Tibial artery (tissue), 4 donors: ENCODE results near the gene PRDM16.

Experiments
- DNase-seq, 2 donors: peaks; one replicate each; pipeline ENCODE4 v3.0.0-alpha.2; 2019
- H3K27ac ChIP-seq, 2 donors: fragments of 200-600 bp; sonication (generic) in 1 of 2; 1 replicate in 1 of 2; 2 replicates in 1 of 2; pipeline ENCODE4 v1.5.1; 2018 to 2019; ENCODE audit warnings: mild to moderate bottlenecking in 1 of 2
- H3K27me3 ChIP-seq, 2 donors: fragments of 200-600 bp; sonication (generic) in 1 of 2; one replicate each; pipeline versions ENCODE4 v1.5.1 to v1.6.0; 2016 to 2019
- H3K36me3 ChIP-seq, 3 donors: fragments of 200-600 bp; sonication (generic) in 2 of 3; one replicate each; pipeline ENCODE4 v1.5.1; 2016 to 2019; ENCODE audit warnings: mild to moderate bottlenecking in 2 of 3
- H3K4me1 ChIP-seq, 4 donors: fragments of 200-600 bp; sonication (generic) in 2 of 4; 1 replicate in 3 of 4; 2 replicates in 1 of 4; pipeline ENCODE4 v1.5.1; 2016 to 2019
- H3K4me3 ChIP-seq, 2 donors: fragments of 200-600 bp; sonication (generic) in 1 of 2; 1 replicate in 1 of 2; 2 replicates in 1 of 2; pipeline ENCODE4 v1.5.1; 2018 to 2019; ENCODE audit warnings: mild to moderate bottlenecking in 2 of 2
- H3K9me3 ChIP-seq, 3 donors: fragments of 200-600 bp; sonication (generic) in 1 of 3; one replicate each; pipeline ENCODE4 v1.5.1; 2016 to 2019
- intact Hi-C: fragments of 100-400 bp; cut with DNase I; formaldehyde crosslinking; loops from one replicate; pipeline ENCODE4 v1.15.0; 2023; ENCODE audit warnings: low total_unique reads
- TF ChIP-seq, protein P1 (sequence below), 2 experiments: fragments of 200-600 bp in 1 of 2; fragments of 450-650 bp in 1 of 2; IDR thresholded peaks; one replicate each; pipeline ENCODE4 v1.5.1; 2017 to 2019; ENCODE audit warnings: antibody characterized with exemption in 2 of 2, mild to moderate bottlenecking in 1 of 2, moderate library complexity in 1 of 2

PRDM16 gene

DNA sequence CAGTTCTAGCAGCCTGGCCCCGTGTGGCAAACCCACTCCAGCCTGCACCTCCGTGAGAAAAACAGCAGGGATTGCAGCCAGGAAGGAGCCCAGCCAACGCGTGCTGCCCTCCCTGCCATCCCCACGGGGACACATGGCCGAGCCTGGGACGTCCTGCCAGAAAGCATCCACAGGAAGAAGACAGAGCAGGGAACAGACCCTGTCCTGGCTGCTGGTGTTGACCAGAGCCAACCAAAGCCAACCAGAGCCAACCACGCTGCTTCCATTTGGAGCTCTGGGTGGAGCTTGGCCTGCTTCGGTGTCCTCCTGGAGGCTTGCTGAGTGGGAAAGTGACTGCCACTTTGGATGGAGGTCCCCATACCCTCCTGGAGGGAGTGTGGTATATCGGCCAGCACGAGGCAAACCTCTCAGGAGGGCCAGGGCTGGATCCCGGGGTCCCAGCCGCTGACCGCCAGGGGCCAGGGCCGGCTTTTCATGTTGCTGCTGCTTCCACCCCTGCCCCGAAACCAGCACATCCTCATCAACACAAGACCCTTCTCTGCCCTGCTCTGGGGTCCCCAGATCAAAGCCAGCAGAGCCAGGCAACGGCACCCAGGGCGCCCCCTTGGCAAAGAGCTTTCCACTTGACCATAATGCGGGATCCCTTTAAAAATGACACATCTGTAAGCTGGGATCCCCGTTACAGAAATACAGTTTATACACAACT is 304.9 kb downstream of the PRDM16 start:
- no peaks in the 10 kb centered on the region for H3K27me3 ChIP-seq
- peak overlapping the region; percentile 83 to 89 for H3K27ac ChIP-seq
- peak; percentile 68 to 94 for DNase-seq
- no peaks in the 10 kb centered on the region for H3K36me3 ChIP-seq
- intact Hi-C loops: no loop called here
- TF ChIP-seq, protein P1, sequence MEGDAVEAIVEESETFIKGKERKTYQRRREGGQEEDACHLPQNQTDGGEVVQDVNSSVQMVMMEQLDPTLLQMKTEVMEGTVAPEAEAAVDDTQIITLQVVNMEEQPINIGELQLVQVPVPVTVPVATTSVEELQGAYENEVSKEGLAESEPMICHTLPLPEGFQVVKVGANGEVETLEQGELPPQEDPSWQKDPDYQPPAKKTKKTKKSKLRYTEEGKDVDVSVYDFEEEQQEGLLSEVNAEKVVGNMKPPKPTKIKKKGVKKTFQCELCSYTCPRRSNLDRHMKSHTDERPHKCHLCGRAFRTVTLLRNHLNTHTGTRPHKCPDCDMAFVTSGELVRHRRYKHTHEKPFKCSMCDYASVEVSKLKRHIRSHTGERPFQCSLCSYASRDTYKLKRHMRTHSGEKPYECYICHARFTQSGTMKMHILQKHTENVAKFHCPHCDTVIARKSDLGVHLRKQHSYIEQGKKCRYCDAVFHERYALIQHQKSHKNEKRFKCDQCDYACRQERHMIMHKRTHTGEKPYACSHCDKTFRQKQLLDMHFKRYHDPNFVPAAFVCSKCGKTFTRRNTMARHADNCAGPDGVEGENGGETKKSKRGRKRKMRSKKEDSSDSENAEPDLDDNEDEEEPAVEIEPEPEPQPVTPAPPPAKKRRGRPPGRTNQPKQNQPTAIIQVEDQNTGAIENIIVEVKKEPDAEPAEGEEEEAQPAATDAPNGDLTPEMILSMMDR (IDR thresholded peaks at IDR 0.05): no peak
- no peaks in the 10 kb centered on the region for H3K9me3 ChIP-seq
- H3K4me3 ChIP-seq: peak overlapping the region; percentile 25 to 27
- peaks cover 15 to 73% (median 58%) of the 10 kb centered on the region in 4 donors for H3K4me1 ChIP-seq

DNA sequence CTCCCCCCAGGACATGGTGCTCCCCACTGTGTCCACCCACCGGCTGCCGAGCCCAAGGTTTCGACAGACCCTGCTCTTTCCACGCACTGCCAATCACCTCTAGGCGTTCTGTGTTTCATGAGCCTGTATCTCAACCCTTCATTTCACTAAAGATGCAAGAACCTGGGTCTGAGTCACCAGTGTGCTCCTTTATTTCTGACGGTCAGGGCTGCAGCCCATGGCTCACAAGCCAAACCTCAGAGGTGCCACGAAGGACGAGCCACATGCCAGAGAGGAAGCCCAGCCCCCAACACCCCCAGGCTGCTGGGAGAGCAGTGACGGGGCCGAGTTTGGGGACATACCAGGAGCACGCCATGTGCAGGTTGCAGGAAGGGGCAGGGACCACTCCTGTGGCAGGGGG is 306.2 kb downstream of the PRDM16 start:
- no peaks in the 10 kb centered on the region for H3K9me3 ChIP-seq
- no peak overlapping the region for H3K4me3 ChIP-seq
- DNase-seq: no peak
- peaks cover 15 to 67% (median 53%) of the 10 kb centered on the region in 4 donors for H3K4me1 ChIP-seq
- peak overlapping the region; percentile 83 to 89 for H3K27ac ChIP-seq
- TF ChIP-seq, protein P1 (IDR thresholded peaks at IDR 0.05): no peak
- intact Hi-C loops: no loop called here
- H3K27me3 ChIP-seq: no peaks in the 10 kb centered on the region
- no peaks in the 10 kb centered on the region for H3K36me3 ChIP-seq

DNA sequence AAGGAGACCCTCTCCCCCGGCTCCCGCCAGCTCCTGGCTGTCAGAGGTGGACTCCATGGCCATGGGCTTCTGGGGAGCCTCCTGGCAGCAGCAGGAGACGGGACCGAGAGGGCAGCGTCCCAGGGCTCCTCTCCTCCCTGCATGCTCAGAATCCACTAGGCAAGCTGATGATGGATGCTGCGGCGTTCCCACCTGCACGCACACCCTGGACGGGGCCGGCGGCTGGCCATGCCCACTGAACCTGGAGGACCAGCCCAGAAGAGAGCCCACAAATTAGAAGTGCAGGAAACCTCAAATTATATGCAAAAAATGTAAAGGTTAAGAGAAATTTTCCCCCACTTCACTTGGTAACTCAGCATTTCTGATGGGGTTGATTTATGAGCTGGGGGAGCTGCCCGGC is 308.2 kb downstream of the PRDM16 start:
- TF ChIP-seq, protein P1 (IDR thresholded peaks at IDR 0.05): no peak
- Histone ChIP-seq H3K9me3 (no peaks in the 10 kb centered on the region), H3K4me1 (peaks cover 15 to 59% (median 41%) of the 10 kb centered on the region in 4 donors), H3K36me3 (no peaks in the 10 kb centered on the region), H3K4me3 (no peak overlapping the region), H3K27ac (peak overlapping the region; percentile 83 to 89), H3K27me3 (no peaks in the 10 kb centered on the region)
- no peak for DNase-seq
- intact Hi-C loops: no loop called here

DNA sequence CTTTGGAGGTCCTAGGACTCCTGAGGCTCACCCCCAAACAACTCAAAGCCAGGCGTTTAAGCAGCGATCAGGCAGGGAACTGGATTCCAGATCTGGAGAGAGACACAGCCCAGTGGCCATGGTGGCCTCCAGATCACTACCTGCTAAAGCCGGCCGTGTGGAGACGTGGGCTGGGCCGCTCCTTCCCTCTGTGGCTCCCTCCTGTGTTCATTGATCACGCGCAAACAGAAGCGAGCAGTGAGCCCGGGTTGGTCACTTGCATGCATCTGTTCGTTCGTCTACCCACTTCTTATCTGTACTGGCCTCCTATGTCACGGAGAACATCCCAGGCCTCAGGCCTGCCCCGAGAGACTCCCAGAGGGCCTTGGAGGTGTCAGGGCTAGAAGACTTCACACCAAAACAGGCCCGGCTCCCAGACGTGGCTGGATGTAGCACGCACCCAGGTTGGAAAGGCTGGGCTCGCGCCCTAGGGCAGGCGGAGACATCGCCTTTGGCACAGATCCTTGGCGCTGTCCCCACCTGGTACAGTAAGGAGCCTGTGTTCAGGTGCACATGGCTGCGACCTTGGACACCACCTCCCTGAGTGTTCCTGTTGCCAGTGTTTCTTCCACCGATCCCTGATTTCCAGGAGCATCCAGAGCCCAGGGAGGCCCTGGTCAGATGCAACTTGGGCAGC is 308.7 kb downstream of the PRDM16 start:
- DNase-seq: no peak
- H3K4me1 ChIP-seq: peaks cover 15 to 55% (median 36%) of the 10 kb centered on the region in 4 donors
- no peaks in the 10 kb centered on the region for H3K36me3 ChIP-seq
- no peaks in the 10 kb centered on the region for H3K27me3 ChIP-seq
- H3K4me3 ChIP-seq: no peak overlapping the region
- TF ChIP-seq, protein P1 (IDR thresholded peaks at IDR 0.05): no peak
- intact Hi-C loops: no loop called here
- H3K27ac ChIP-seq: peak overlapping the region; percentile 83 to 89
- no peaks in the 10 kb centered on the region for H3K9me3 ChIP-seq

DNA sequence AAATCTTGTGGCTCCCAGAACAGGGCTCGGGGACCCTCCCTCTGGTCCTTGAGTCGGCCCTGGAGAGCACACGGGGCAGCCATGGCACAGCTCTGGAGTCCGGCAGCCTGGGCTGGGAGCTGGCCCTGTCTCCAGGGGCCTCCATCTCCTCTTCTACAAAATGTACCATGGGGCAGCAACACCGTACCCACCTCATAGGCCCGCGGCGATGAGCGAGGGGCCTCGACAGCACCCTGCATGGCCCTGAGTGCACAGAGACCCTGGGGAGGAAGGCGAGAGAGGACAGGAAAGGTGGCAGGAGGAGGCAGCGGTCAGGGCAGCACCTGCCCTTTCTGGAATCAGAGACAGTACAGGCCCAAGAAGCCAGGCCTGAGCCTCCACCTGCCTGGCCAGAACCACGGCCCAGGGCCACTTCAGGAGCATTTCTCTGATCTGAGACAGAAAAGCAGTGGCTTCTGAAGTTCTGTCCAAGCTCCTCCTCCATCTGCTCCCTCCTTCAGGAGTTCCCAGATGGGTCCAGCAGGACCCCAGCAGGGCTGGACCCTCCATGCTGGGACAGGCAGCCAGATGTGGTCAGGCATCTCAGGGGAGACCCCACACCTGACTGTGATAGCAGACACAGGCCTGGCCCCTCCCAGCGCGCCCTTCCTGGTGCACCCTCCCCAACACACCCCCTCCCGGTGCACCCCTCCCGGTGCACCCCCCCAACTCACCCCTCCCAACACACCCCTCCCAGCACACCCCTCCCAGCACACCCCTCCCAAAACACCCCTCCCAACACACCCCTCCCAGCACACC is 309.6 kb downstream of the PRDM16 start:
- no peak overlapping the region for H3K4me3 ChIP-seq
- H3K27me3 ChIP-seq: no peaks in the 10 kb centered on the region
- H3K27ac ChIP-seq: peak overlapping the region; percentile 83 to 89
- H3K36me3 ChIP-seq: no peaks in the 10 kb centered on the region
- no peak for DNase-seq
- H3K4me1 ChIP-seq: peaks cover 13 to 55% (median 29%) of the 10 kb centered on the region in 4 donors
- intact Hi-C loops: no loop called here
- TF ChIP-seq, protein P1 (IDR thresholded peaks at IDR 0.05): no peak
- no peaks in the 10 kb centered on the region for H3K9me3 ChIP-seq
